ENCODE results near the gene MRPS21.

The MRPS21 gene

DNA sequence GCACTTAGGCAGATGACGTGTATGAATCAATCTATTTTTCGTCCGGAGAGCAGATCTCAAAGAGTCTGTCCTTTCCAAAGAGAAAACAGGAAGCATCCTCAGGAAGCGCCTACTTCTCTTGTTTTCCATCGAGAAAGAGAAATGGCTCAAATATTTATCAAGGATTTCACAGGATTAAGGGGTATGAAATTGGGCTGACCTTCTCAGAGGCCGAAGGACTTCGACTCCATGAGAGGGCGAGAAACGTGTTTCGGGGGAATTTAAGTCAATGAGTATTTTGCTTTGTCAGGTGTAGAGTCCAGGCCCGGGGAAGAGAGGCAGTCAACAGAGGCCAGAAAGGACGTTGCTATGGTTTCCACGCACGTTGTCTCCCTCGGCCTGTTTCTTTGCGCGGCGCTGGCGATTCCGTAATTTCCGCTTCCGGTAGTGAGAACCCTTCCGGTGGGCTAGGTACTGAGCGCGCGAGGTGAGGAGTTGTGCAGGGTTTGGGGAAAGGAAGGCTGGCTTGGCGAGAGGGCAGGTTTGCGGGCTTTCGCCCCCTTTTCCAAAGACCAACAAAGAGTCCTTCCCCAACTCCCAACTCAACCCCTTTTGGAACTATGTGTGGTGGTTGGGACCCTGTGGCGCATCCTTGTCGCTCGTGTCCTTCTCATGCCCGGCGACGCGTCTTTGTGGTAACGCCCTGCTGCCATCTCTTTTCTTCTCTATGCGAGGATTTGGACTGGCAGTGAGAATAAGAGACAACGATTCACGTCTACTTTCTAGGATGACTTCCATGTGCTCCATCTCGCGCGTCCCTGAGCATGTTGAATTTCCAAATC lies at the start of gene MRPS21:
Gene MRPS21, plus strand, starts transcription at position 429 of the 821 bp plus-strand sequence. CDS start 506 bp downstream, outside the sequence.
- peak; percentile 91 for FAIRE-seq

GRCh38 chr1:150249936-150250335 lies 43.7 kb upstream of the MRPS21 start:
- no peak for FAIRE-seq

- no peak for FAIRE-seq
Observed at GRCh38 chr1:150256198-150256553, 37.5 kb upstream of the MRPS21 start.

DNA sequence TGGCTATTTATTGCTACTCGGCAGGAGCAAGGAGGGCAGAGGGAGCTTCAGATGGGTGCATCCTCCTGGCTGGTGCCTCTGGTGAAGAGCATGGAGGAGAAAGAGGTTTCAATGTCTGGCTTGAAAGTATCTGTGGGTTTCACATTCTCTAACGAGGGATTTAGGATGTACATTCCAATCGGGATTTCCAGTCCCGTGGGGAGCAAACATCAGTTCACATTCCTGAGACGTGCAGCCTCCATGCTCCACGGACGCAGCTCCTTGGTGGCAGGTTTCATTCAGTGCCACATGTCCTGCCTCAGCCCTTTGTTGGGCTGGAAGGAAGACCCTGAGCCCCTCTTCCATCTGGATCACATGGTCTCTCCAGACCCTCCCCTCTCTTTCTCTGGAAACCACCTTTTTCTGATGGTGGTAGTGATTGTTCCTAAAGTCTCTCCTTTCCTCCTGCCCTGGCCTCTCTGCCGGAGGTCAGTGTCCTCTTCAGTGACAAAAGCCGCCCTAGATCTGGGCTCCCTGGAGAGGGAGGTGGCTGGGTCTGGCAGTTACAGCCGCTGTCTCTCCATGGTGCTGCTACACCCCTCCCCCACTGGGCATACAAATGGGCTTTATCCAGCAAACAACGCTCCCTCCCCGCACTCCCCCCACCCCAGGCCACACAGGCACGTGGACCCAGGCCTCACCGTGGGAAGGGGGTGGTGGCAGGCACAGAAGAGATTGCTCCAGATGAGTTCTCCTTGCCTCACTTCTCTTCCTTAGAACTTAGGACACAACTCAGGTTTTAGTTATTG lies 36.9 kb upstream of the MRPS21 start:
- FAIRE-seq: no peak

- no peak for FAIRE-seq
Observed at GRCh38 chr1:150257624-150258585, 35.8 kb upstream of the MRPS21 start, which contains the start of gene CA14. CA14 (plus strand) TSS chr1:150257774; CDS start chr1:150258129, 355 bp downstream.

DNA sequence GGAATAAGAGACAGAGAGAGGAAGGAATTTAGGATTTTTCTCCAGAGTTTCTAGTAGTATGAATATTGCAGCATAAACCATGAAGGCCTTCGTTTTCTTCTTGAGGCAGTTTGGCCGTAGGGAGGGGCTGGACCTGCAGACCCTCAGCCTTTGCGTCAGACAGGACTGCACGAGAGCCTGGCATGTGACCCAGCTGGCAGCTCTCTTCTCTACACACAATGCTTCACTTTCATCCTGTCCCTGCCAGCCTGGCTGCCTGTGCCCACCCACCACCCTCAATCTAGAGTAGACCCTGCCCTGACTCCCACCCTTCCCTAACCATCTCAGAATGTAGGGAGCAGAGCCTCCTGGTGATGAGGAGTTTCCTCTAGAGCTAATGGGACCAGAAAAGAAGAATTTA lies 34.4 kb upstream of the MRPS21 start:
- FAIRE-seq: no peak

GRCh38 chr1:150259758-150260669 lies 33.6 kb upstream of the MRPS21 start:
- FAIRE-seq: no peak

- no peak for FAIRE-seq
Observed at GRCh38 chr1:150261367-150261766, 32.3 kb upstream of the MRPS21 start.

GRCh38 chr1:150262388-150263320 lies 31.0 kb upstream of the MRPS21 start:
- no peak for FAIRE-seq

- no peak for FAIRE-seq
Observed at GRCh38 chr1:150263549-150263948, 30.1 kb upstream of the MRPS21 start.

- FAIRE-seq: no peak
Observed at GRCh38 chr1:150267896-150268295, 25.8 kb upstream of the MRPS21 start.

DNA sequence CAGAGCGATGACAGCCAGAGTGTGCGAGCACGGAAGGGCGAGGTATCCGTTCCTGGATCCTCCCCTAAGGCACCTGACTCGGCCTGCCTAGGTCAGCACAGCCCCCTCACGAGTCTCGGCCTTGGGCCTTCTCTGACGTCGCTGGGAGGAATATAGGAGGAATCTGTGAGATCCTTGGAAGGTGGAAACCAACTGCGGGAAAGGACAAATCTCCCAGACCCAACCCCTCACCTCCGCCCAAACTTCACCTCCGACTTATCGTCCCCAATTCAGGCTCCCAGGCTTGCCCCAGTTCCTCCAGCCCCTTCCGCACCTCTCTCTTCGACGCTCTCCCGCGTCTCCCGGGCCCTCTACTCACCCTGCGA lies 25.3 kb upstream of the MRPS21 start:
- no peak for FAIRE-seq

GRCh38 chr1:150268705-150269403 lies 24.8 kb upstream of the MRPS21 start, which contains the start of gene APH1A:
APH1A (minus strand) TSS chr1:150269016; CDS start chr1:150268810, 206 bp downstream.
- peak; percentile 98 for FAIRE-seq

- no peak for FAIRE-seq
Observed at GRCh38 chr1:150269451-150269850, 24.2 kb upstream of the MRPS21 start.

- no peak for FAIRE-seq
Observed at GRCh38 chr1:150271291-150271959, 22.2 kb upstream of the MRPS21 start.

DNA sequence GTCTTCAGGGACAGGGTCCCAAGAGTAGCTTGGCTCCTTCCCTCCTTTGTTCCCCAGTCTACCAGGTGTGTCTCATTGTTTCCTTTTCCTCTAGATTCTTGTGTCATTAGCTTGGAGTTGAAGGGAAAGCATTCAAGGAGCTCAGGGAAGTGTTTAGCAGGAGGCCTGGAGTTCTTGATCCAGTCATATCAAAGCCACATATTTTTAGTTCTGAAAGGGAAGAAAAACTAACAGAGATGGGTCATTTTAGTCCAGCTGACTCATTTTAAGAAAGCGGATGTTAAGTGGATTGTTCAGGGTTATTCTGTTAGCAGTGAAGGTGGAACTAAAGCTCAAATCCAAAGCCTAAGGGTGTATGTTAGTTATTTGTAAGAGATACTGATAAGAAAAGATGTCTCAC lies 20.4 kb upstream of the MRPS21 start:
- no peak for FAIRE-seq

- FAIRE-seq: no peak
Observed at GRCh38 chr1:150280138-150280707, 13.4 kb upstream of the MRPS21 start.

DNA sequence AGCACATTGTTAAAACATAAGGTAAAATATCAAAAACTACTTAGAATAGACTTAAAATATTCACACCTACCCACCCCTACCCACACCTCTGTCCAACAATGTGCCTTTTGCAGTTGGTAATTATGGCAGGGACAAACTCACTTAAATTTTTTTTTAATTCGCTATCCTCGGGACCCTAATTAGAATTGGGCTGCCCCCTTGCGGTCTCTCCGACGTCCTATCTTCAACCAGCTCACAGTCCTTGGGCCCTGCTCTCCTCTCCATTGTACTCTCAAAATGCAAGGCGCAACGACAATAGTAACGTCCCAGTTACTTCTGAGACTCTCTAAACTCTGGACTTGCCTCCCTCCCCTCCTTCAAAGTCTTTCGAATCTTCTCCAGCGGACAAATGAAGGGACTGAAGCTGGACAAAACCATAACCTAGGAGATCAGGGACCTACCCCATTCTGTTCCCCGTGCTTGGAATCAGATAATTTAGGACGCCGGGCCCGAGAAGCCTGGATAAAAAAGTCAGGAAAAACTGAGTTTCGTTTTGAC lies 12.4 kb upstream of the MRPS21 start:
- FAIRE-seq: peak; percentile 95

All from TTC549 (cell line).